B cell (primary cell): ENCODE results near the gene SLC12A7. TPM values are rescaled to one million over a fixed set of nuclear protein-coding genes. Genes with fewer than 3 reads are reported as not detected.

Experiments
- ATAC-seq: fragments of 200-7000 bp; cut with Tn5 transposase; one replicate; pipeline ENCODE4 v1.10.0; 2021; ENCODE audit warnings: low read depth, mild to moderate bottlenecking, moderate number of reproducible peaks, moderate library complexity
- CTCF ChIA-PET: fragments of 350-600 bp; sonication (Branson Sonifier 250); formaldehyde crosslinking; loops from one replicate; lab custom pipeline; 2021; ENCODE audit warnings: antibody characterized with exemption, inconsistent platforms; lab: Charles Lee
- POLR2A ChIA-PET: fragments of 350-600 bp; sonication (Branson Sonifier 250); formaldehyde crosslinking; loops from one replicate; lab custom pipeline; 2021; ENCODE audit warnings: antibody characterized with exemption; lab: Charles Lee
- DNase-seq: peaks from one replicate; pipeline ENCODE4 v3.0.0; 2013
- H2AFZ ChIP-seq: 2 replicates; pipeline ENCODE4 v1.6.1; 2012; ENCODE audit warnings: mild to moderate bottlenecking, low read depth, low read length; ENCODE audit not compliant: insufficient read depth, poor library complexity, severe bottlenecking
- H3K27ac ChIP-seq, 2 donors: 1 replicate in 1 of 2; 2 replicates in 1 of 2; pipeline ENCODE4 v1.5.1; 2012 to 2013; ENCODE audit warnings: low read length in 2 of 2, mild to moderate bottlenecking in 2 of 2, moderate library complexity in 1 of 2
- H3K27me3 ChIP-seq, 4 experiments: fragments of 200-600 bp in 1 of 4; sonication (generic) in 1 of 4; replicated peaks in 1 of 4; 1 replicate in 2 of 4; 2 replicates in 2 of 4; pipeline versions ENCODE4 v1.6.1 to v1.7.0; 2013 to 2016; ENCODE audit warnings: low read length in 3 of 4, mild to moderate bottlenecking in 2 of 4, mixed read lengths in 1 of 4, moderate library complexity in 1 of 4; ENCODE audit not compliant: insufficient read depth in 4 of 4, control insufficient read depth in 3 of 4; ENCODE audit errors: control extremely low read depth in 1 of 4
- H3K36me3 ChIP-seq, 2 experiments: replicated peaks in 1 of 2; 1 replicate in 1 of 2; 2 replicates in 1 of 2; pipeline versions ENCODE4 v1.6.1 to v1.7.1; 2013; ENCODE audit warnings: low read length in 1 of 2; ENCODE audit not compliant: insufficient read depth in 2 of 2, control insufficient read depth in 1 of 2; ENCODE audit errors: control extremely low read depth in 1 of 2, extremely low read depth in 1 of 2
- H3K4me1 ChIP-seq, 2 donors: fragments of 200-600 bp in 1 of 2; sonication (generic) in 1 of 2; 1 replicate in 1 of 2; 2 replicates in 1 of 2; pipeline versions ENCODE4 v1.5.1 to v1.6.1; 2013 to 2017; ENCODE audit warnings: low read length in 2 of 2; ENCODE audit not compliant: control insufficient read depth in 2 of 2, insufficient read depth in 2 of 2
- H3K4me2 ChIP-seq: replicated peaks from 2 replicates; pipeline ENCODE3; 2012; ENCODE audit warnings: mild to moderate bottlenecking, low read depth, low read length; ENCODE audit not compliant: poor library complexity, severe bottlenecking
- H3K4me3 ChIP-seq, 5 experiments: fragments of 200-600 bp in 1 of 5; sonication (generic) in 1 of 5; 1 replicate in 3 of 5; 2 replicates in 2 of 5; pipeline versions ENCODE4 v1.5.1 to v1.7.0; 2011 to 2016; ENCODE audit warnings: low read length in 4 of 5, mild to moderate bottlenecking in 4 of 5, low read depth in 2 of 5, control low read depth in 1 of 5, moderate library complexity in 1 of 5; ENCODE audit not compliant: insufficient read depth in 1 of 5; ENCODE audit errors: control extremely low read depth in 1 of 5, extremely low read depth in 1 of 5
- H3K79me2 ChIP-seq: fragments of 200-600 bp; sonication (generic); one replicate; pipeline ENCODE4 v1.6.0; 2016; ENCODE audit warnings: low read length; ENCODE audit not compliant: control insufficient read depth, insufficient read depth
- H3K9ac ChIP-seq: fragments of 200-600 bp; sonication (generic); 2 replicates; pipeline ENCODE4 v1.6.1; 2017; ENCODE audit warnings: mild to moderate bottlenecking, low read length, moderate library complexity
- H3K9me3 ChIP-seq, 3 donors: one replicate each; pipeline versions ENCODE4 v1.6.1 to v1.7.1; 2013; ENCODE audit warnings: low read length in 2 of 3; ENCODE audit not compliant: control insufficient read depth in 2 of 3, insufficient read depth in 1 of 3; ENCODE audit errors: control extremely low read depth in 1 of 3
- H4K20me1 ChIP-seq: 2 replicates; pipeline ENCODE4 v1.6.0; 2012; ENCODE audit warnings: mild to moderate bottlenecking, low read length; ENCODE audit not compliant: insufficient read depth, control insufficient read depth, poor library complexity, severe bottlenecking
- H3K27ac Mint-ChIP-seq: one replicate; pipeline ENCODE4 v1.8.0; 2021; ENCODE audit warnings: mixed read lengths
- H3K27me3 Mint-ChIP-seq: one replicate; pipeline ENCODE4 v1.8.0; 2021; ENCODE audit warnings: mixed read lengths
- H3K4me1 Mint-ChIP-seq: one replicate; pipeline ENCODE4 v1.8.0; 2021; ENCODE audit warnings: mixed read lengths
- H3K4me3 Mint-ChIP-seq: one replicate; pipeline ENCODE4 v1.8.0; 2021; ENCODE audit warnings: mixed read lengths
- H3K9me3 Mint-ChIP-seq: one replicate; pipeline ENCODE4 v1.8.0; 2022; ENCODE audit warnings: mixed read lengths; ENCODE audit not compliant: insufficient read depth
- CTCF ChIP-seq: fragments of 200-600 bp; IDR thresholded peaks from one replicate; pipeline ENCODE4 v1.8.0; 2022; ENCODE audit warnings: antibody characterized with exemption, mild to moderate bottlenecking
- EZH2 ChIP-seq: IDR thresholded peaks from 2 replicates; pipeline ENCODE4 v1.6.1; 2012; ENCODE audit warnings: borderline replicate concordance, low read depth, mild to moderate bottlenecking, moderate library complexity, low read length; ENCODE audit not compliant: insufficient read depth, poor library complexity, severe bottlenecking
- WGBS: methylation state at CpG from one replicate; pipeline ENCODE4 v1.1.5; 2013; ENCODE audit warnings: missing lambda C conversion rate; ENCODE audit not compliant: insufficient coverage; 5-methylcytosine and 5-hydroxymethylcytosine counted together
- intact Hi-C: fragments of 100-400 bp; cut with micrococcal nuclease; formaldehyde crosslinking; loops from one replicate; pipeline ENCODE4 v1.10.0; 2022
- polyA plus RNA-seq: library from polyadenylated mRNA; depleted of rRNA; stranded (reverse); fragments of >200 nt; gene quantifications from 2 replicates; pipeline ENCODE4 v1.2.3, GENCODE V29; 2012
- total RNA-seq, 2 donors: library from RNA; stranded (reverse); fragments of 120-200 nt in 1 of 2; gene quantifications; 1 replicate in 1 of 2; 2 replicates in 1 of 2; pipeline versions ENCODE4 v1.2.3 to v1.2.4, GENCODE V29; 2013 to 2022

The SLC12A7 gene
- total and polyA plus RNA-seq, 2 donors (not counting 1 experiment from before 2014, with no cell fraction given) = 25.5 to 34.4 TPM

GRCh38 chr5:1048861-1049838 lies 62.7 kb downstream of the SLC12A7 start:
- ChIA-PET POLR2A (no interaction called here), CTCF (no interaction called here)
- Mint-ChIP-seq H3K9me3 (peaks cover 16% of the 10 kb centered on the region), H3K4me1 (no peaks in the 10 kb centered on the region), H3K27ac (no peak overlapping the region), H3K4me3 (no peak overlapping the region), H3K27me3 (no peaks in the 10 kb centered on the region)
- no peaks in the 10 kb centered on the region for H3K9me3 ChIP-seq
- 92% methylated on average over 38 of the region's 39 CpGs for WGBS
- peaks cover 0 to 3% of the 10 kb centered on the region in 2 experiments for H3K36me3 ChIP-seq
- no peaks in the 10 kb centered on the region for H3K4me1 ChIP-seq
- no peak overlapping the region for H3K9ac ChIP-seq
- H4K20me1 ChIP-seq = no peaks in the 10 kb centered on the region
- H2AFZ ChIP-seq = no peak overlapping the region
- H3K4me2 ChIP-seq = no peak overlapping the region
- intact Hi-C loops = no loop called here
- ATAC-seq = no peak
- TF ChIP-seq EZH2 (no peak), CTCF (no peak)
- no peaks in the 10 kb centered on the region for H3K27me3 ChIP-seq
- no peaks in the 10 kb centered on the region for H3K79me2 ChIP-seq
- no peak overlapping the region for H3K27ac ChIP-seq
- DNase-seq = no peak
- H3K4me3 ChIP-seq = no peak overlapping the region

- 87% methylated on average over 10 of the region's 11 CpGs for WGBS
- Histone ChIP-seq H3K27ac (no peak overlapping the region), H3K9me3 (no peaks in the 10 kb centered on the region), H3K36me3 (peaks cover 0 to 3% of the 10 kb centered on the region in 2 experiments), H3K4me3 (no peak overlapping the region), H3K79me2 (no peaks in the 10 kb centered on the region), H3K4me1 (no peaks in the 10 kb centered on the region), H2AFZ (no peak overlapping the region), H4K20me1 (no peaks in the 10 kb centered on the region), H3K27me3 (no peaks in the 10 kb centered on the region), H3K4me2 (no peak overlapping the region), H3K9ac (no peak overlapping the region)
- CTCF ChIA-PET = no interaction called here
- no peaks in the 10 kb centered on the region for H3K27me3 Mint-ChIP-seq
- no peak for TF ChIP-seq EZH2
- no peak for TF ChIP-seq CTCF
- ATAC-seq (no peak), DNase-seq (no peak)
- POLR2A ChIA-PET = no interaction called here
- H3K27ac Mint-ChIP-seq = no peak overlapping the region
- intact Hi-C loops = no loop called here
- H3K4me3 Mint-ChIP-seq = no peak overlapping the region
- peaks cover 18% of the 10 kb centered on the region for H3K9me3 Mint-ChIP-seq
- no peaks in the 10 kb centered on the region for H3K4me1 Mint-ChIP-seq
Measured at GRCh38 chr5:1048162-1048721, 63.6 kb downstream of the SLC12A7 start.
